Retinal pigment epithelial cell (primary cell): ENCODE measurements around the gene ADA.

Source experiments
- DNase-seq: peaks from one replicate; pipeline ENCODE4 v3.0.0-alpha.2; 2010; ENCODE audit warnings: low read depth
- H3K4me3 ChIP-seq: 2 replicates; pipeline ENCODE4 v1.5.1; 2011; ENCODE audit warnings: mild to moderate bottlenecking, low read length, control low read depth, moderate library complexity
- TF ChIP-seq, protein P1 (sequence below): conservative IDR thresholded peaks from 2 replicates; pipeline ENCODE4 v1.5.1; 2011; ENCODE audit warnings: low read depth, low read length, control low read depth, inconsistent platforms

The ADA gene

GRCh38 chr20:44599715-44600114, 51.8 kb downstream of the ADA start:
- H3K4me3 ChIP-seq = no peak overlapping the region
- no peak for DNase-seq
- TF ChIP-seq, protein P1, sequence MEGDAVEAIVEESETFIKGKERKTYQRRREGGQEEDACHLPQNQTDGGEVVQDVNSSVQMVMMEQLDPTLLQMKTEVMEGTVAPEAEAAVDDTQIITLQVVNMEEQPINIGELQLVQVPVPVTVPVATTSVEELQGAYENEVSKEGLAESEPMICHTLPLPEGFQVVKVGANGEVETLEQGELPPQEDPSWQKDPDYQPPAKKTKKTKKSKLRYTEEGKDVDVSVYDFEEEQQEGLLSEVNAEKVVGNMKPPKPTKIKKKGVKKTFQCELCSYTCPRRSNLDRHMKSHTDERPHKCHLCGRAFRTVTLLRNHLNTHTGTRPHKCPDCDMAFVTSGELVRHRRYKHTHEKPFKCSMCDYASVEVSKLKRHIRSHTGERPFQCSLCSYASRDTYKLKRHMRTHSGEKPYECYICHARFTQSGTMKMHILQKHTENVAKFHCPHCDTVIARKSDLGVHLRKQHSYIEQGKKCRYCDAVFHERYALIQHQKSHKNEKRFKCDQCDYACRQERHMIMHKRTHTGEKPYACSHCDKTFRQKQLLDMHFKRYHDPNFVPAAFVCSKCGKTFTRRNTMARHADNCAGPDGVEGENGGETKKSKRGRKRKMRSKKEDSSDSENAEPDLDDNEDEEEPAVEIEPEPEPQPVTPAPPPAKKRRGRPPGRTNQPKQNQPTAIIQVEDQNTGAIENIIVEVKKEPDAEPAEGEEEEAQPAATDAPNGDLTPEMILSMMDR = no peak

DNA sequence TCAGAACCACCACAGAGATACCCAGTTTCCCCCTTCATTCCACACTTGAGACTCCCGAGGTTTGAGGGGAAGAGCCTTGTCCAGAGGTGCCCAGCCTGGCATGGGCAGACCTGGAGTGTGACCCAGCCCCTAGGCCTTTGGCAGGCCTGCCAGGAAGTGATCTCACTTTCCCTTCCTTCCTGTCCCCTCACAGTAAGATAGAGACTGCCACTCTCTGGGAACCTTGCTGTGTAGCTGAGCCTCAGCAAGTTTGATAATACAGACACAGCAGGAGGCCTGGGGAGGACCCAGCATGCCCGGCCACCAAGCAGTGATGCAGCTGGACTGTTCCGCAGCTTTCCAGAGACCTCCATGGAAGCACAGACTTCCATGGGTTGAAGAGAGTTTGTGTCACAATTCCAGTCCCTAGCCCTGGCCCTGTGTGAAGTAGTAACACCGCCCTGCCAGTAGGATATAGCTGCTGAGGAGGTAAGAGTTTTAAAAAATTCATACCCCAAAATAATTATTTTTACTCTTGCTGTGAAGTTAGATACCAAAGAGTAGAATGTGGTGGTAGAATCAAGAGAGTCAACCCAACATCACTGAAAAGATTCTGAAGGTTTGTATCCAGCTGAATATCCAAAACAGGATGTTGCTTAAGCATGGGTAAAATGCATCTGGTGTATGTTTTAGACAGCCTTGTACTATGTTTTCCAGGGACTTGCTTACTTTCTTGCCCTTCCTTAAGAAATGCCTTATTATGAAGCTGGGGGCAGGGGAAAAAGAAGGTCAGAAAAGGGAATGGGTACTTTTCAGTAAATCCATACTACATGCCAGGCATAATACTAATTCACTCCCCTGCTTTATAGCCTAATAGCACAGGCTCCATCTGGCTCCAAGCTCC, 52.8 kb downstream of the ADA start:
- no peak overlapping the region for H3K4me3 ChIP-seq
- DNase-seq = no peak
- TF ChIP-seq, protein P1 = no peak

GRCh38 chr20:44597930-44598329, 53.6 kb downstream of the ADA start:
- no peak for DNase-seq
- H3K4me3 ChIP-seq = no peak overlapping the region
- TF ChIP-seq, protein P1 = no peak

- no peak for DNase-seq
- no peak overlapping the region for H3K4me3 ChIP-seq
- TF ChIP-seq, protein P1 = no peak
These were observed 54.0 kb downstream of the ADA start for GRCh38 chr20:44597516-44597915.

DNA sequence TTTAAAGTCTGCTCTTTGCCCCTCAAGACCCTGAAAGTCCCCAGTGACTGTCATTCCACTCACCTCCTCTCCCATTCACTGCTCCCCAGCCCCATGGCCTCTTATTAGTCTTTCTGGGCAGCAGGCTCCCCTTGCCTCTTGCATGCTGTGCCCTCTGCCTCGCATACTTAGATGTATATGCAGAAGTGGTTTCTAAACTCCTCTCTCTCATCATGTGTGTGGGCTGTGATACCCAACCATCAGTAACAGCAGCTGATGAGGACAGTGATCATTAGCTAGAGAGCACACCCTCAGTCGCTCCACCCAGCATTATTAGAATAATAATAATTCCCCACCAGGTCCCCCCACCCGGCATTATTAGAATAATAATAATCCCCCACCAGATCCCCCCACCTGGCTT, 54.6 kb downstream of the ADA start:
- no peak for DNase-seq
- TF ChIP-seq, protein P1 = no peak
- no peak overlapping the region for H3K4me3 ChIP-seq

DNA sequence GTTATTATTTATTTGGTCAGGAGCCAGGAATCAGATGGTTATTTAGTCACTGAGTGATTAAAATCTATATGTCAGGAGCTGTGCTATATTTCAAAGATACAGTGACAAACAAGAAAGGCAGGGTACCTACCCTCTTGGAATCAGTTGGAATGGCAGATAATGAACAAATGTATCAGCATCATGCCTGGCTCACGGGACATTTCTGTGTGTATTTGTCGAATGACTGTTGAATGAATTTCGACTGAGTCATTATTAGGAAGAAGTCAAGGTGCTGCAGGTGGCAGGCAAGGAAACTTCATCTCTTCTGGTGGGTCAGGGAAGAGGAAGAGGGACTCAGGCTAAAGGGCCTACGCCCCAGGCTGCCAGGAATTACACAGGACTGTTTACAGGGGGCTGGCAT, 55.5 kb downstream of the ADA start:
- DNase-seq = no peak
- TF ChIP-seq, protein P1 = no peak

GRCh38 chr20:44594730-44595129, 56.8 kb downstream of the ADA start:
- H3K4me3 ChIP-seq = no peak overlapping the region
- DNase-seq = no peak
- TF ChIP-seq, protein P1 = no peak

More for the DNA sequence above, 55.5 kb downstream of the ADA start:
- H3K4me3 ChIP-seq = no peak overlapping the region
